Stimulated activated CD8-positive, alpha-beta memory T cell treated with anti-CD3 and anti-CD28 coated beads, Interleukin-15, amount 100 ng/mL, for 48 hours (primary cell): ENCODE data around the gene LMNTD2.

Experiments
- DNase-seq, 2 donors: peaks; one replicate each; pipeline ENCODE4 v3.0.0-alpha.2; 2020; ENCODE audit warnings: low read depth in 2 of 2

Gene LMNTD2

GRCh38 chr11:567011-567628, 6.6 kb upstream of the LMNTD2 start:
- no peak for DNase-seq

- DNase-seq, result no peak
These were observed 5.5 kb upstream of the LMNTD2 start for GRCh38 chr11:565921-566509.

DNA sequence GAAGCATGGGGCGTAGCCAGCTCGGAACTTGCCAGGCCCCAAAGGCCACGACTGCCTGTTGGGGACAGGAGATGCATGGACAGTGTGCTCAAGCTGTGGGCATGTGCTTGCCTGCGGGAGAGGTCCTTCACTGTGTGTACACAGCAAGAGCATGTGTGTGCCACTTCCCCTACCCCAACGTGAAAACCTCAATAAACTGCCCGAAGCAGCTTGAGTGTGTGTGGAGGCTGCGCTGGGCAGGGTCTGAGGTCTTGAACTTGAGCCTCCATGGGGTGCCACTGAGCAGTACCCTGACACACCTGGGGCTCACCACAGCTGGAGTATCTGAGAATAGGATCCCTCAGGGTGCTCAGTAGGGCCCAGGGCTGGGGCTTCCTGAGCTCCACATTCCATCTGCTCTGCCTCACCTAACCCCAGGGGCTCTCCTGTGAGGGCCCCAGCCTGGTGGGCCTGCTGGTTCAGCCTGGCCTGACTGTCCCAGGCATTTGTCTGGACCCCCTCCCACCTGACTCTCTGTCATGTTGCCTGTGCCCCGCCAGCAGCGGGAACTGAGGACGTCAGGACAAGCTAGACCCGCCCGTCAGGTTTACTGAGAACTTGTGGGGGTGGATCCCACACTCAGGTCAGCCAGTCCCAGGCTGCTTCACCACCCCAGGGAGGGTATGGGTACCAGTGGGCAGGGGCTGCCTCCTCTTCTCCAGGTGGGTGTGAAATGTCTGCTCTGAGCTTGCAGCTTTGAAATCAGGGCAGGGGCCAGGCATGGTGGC, 3.5 kb upstream of the LMNTD2 start:
- DNase-seq, result no peak

- no peak for DNase-seq
These were observed 2.7 kb upstream of the LMNTD2 start for GRCh38 chr11:563066-563811.

GRCh38 chr11:562046-562645, 1.6 kb upstream of the LMNTD2 start:
- no peak for DNase-seq

DNA sequence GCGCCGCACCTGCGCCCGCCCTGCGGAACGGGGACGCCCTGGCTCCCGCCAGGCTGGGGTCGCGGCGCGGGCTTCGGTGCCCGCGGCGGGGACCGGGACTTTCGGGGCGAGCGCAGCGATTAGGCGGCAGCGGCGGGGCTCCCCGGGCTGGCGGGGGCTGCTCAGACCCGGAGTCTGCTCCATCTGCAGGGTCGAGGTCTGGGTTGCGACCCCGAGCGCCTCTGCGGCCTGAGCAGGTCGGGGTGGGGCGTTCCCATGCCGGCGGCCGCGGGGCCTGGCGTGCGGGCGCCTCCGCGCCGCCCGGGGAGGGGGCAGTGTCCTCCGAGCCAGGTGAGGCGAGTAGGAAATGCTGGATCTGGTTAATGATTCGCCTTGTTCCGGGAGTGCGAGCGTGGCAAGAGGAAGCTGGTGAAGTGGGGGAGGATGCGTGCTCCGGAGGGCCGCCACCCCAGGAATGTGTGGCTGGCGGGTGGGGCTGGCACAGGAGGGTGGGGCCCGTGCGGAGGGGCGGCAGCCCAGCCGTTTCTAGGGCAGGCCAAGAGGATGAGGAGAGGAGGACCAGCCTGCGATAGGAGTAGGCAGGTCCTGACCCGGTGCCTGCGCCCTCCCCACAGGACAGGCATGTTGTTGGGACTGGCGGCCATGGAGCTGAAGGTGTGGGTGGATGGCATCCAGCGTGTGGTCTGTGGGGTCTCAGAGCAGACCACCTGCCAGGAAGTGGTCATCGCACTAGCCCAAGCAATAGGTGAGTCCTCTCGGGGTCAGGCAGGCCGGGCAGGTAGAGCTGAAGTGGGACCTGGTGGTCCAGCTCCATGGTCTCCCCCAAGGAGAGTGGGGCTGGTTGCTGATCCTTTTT, 838 bp upstream of the LMNTD2 start:
- no peak for DNase-seq

DNA sequence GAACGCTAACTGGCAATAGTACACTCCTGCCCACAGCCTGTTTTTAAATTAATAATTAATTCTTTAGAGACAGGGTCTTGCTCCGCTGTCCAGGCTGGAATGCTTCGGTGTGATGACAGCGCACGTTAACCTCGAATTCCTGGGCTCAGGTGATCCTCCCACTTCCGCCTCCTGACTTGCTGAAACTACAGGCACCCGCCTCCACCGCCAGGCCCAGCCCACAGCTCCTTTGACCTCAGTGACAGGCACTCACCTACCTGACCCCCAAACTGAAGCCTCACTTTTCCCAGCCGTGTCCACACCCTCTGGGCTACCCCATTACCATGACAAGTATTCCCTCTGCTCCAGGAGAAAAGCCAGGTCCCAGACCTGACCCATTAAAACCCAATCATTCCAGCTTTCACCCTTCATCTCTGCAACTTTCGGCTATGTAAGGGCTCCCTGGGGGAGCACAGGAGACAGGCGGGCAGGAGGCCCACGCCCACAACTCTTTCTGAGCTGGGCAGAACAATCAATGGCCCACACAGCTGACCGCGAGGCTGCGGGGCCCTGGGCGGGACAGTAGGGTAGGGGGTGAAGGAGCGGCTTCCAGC, 730 bp downstream of the LMNTD2 start:
- no peak for DNase-seq

GRCh38 chr11:559020-559620, 1.4 kb downstream of the LMNTD2 start:
- DNase-seq, result no peak

GRCh38 chr11:558503-558902, 2.0 kb downstream of the LMNTD2 start:
- DNase-seq, result no peak

- DNase-seq, result no peak
These were observed 3.0 kb downstream of the LMNTD2 start for GRCh38 chr11:557328-558132.

- no peak for DNase-seq
These were observed 3.8 kb downstream of the LMNTD2 start for GRCh38 chr11:556662-557256.

DNA sequence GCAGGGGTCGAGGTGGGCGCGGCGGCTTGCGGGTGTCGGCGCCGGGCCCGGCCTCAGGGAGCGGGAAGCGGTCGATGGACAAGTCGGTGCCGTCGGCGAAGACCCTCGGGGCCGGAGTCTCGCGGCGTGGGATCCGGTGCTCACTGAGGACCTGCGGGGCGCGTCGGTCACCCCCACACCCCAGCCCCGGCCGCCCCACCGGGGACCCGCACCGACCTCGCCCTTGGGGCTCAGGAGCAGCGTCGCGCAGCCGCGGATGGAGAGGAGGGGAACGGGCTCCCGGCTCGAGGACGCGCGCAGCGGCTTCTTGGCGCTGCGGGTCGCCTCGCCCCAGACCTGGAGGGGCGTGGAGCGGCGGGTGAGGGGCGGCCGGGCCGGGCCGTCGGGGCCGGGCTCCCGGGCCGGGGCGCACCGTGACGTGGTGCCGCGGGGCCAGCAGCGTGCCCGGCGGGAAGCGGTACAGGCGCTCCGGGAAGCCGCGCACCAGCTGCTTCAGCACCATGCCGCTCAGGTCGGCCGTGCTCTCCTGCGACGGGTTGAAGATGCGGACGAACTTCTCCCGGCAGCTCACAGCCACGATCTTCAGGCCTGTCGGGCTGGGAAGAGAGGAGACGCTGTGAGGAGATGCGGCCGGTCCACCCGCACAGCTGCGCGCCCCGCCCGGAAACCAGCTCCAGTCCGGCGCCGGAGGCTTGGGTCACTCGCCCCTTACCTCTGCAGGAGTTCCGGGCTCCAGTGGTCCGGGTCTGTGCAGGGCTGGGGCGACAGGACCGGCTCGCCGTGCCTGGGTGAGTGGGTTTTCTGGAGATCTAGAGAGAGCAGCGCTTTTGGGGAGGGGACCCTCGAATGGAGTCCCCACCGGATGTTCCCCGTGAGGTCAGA, 4.5 kb downstream of the LMNTD2 start:
- no peak for DNase-seq

GRCh38 chr11:555227-555779, 5.2 kb downstream of the LMNTD2 start:
- no peak for DNase-seq

- DNase-seq, result peak in 1 of 2 donors; percentile 49
These were observed 5.9 kb downstream of the LMNTD2 start for GRCh38 chr11:554428-555226.

GRCh38 chr11:553988-554340, 6.6 kb downstream of the LMNTD2 start:
- DNase-seq, result no peak

DNA sequence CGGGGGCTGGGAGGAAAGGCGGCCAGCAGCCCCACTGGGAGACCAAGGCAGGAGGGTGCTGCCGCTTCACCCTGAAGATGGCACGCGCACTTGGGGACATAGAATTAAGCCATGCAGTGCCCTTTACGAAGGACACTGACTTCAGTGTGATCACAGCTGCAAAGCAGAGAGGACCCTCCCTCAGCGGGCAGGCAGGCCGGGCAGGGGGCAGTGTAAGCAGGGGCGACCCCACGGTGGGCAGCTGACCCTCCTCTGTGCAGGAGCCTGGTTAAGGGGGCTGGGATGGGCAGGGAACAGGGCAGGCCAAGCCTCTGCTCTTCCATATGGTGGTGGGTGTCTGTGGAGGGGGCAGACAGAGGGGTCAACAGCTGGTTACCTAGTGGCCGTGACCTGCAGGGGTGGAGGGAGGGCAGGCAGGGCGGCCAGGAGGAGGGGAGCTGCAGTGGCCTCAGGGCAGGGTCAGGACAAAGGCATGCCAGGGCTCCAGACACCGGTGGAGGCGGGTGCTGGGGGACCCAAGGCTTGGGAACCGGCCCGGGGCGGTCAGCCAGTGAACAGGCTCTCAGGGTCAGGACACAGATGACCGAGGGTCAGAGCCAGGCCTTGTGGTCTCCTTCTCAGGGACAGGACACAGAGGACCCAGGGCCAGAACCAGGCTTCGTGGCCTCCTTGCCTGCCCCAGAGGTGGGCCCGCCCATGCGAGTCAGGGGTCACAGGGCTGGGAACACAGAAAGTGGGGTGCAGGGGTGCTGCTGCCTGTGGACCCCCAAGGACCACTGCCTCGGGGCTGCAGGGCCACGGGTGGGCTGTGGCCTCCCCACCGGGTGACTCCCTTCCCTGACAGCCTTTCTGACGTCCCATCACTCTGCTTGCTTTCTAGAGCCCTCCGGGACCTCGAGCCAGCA, 7.2 kb downstream of the LMNTD2 start:
- no peak for DNase-seq
